Lower leg skin (tissue), 3 donors: ENCODE measurements around the gene PSMC1.

Experiments
- CTCF ChIP-seq, 3 donors: fragments of 450-650 bp; IDR thresholded peaks; one replicate each; pipeline ENCODE4 v1.5.1; 2016; ENCODE audit warnings: antibody characterized with exemption in 3 of 3, mild to moderate bottlenecking in 3 of 3, moderate library complexity in 2 of 3
- POLR2A ChIP-seq, 2 donors: fragments of 450-650 bp; IDR thresholded peaks; one replicate each; pipeline ENCODE4 v1.6.1; 2016 to 2017; ENCODE audit warnings: antibody characterized with exemption in 2 of 2, mild to moderate bottlenecking in 1 of 2, moderate library complexity in 1 of 2

DNA sequence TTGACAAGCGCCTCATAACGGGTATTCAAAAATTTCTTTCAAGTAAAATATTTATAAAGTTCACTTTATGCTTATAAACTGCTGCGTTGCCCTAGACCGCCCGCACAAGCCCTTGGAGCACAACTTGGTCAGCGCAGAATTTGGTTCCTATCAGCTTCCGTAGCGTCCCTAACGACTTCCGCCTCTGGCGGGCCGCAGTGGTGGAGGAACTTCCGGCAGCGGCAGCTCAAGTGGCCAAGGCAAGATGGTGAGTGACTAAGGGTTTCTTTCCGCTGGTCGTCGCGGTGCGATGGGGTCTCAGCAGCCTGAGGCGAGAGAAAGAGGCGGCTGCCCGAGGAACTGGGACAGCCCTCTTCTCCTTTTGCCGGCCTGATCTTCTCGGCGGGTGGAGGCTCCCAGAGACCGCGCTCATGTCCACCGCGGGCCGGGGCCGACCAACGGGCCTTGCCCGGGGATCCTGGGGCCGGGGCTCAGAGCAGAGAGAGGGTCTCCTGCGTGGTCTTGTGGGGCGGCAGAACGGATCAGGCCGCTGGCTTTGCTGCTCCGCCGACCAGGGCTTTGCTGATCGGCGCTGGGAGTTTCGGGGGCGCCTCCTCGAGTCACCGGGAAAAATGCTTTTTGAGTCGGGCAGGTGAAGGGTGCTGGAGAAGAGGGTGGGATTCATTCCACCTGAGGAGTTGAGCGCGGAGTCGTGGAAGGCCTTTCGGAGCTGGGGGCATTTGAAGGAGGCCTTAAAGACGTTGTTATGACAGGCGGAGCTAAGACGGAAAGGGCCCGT is at the start of gene PSMC1:
- TF ChIP-seq CTCF (IDR thresholded peaks at IDR 0.05) (no peak), POLR2A (IDR thresholded peaks at IDR 0.05) (no peak)
